Measurements from ENCODE around the gene CERS5.
A peak's percentile ranks its signal among the peaks of the same experiment; 100 is the strongest.

The CERS5 gene

GRCh38 chr12:50167049-50167828, at the start of gene CERS5:
Gene CERS5, minus strand, starts transcription at chr12:50167369. Its CDS starts 72 bp downstream, at chr12:50167297.
- TF ChIP-seq GATA1 (IDR thresholded peaks at IDR 0.05; ENCODE audit: low read depth, low read length) (no peak), POLR2A (IDR thresholded peaks at IDR 0.05; ENCODE audit: low read length) (peak; percentile 66)
- peak; percentile 98 for DNase-seq

GRCh38 chr12:50215033-50215432, 47.9 kb upstream of the CERS5 start:
- no peak for TF ChIP-seq GATA1 (IDR thresholded peaks at IDR 0.05; ENCODE audit: low read depth, low read length)
- no peak for DNase-seq

GRCh38 chr12:50214018-50214417, 46.8 kb upstream of the CERS5 start:
- DNase-seq: no peak
- TF ChIP-seq POLR2A (IDR thresholded peaks at IDR 0.05; ENCODE audit: low read length) (no peak), GATA1 (IDR thresholded peaks at IDR 0.05; ENCODE audit: low read depth, low read length) (no peak)

- no peak for DNase-seq
- TF ChIP-seq GATA1 (IDR thresholded peaks at IDR 0.05; ENCODE audit: low read depth, low read length): no peak
- TF ChIP-seq POLR2A (IDR thresholded peaks at IDR 0.05; ENCODE audit: low read length): no peak
These were observed 46.3 kb upstream of the CERS5 start for GRCh38 chr12:50213439-50213838.

GRCh38 chr12:50212071-50212467, 44.9 kb upstream of the CERS5 start:
- DNase-seq: no peak
- TF ChIP-seq POLR2A (IDR thresholded peaks at IDR 0.05; ENCODE audit: low read length): no peak
- no peak for TF ChIP-seq GATA1 (IDR thresholded peaks at IDR 0.05; ENCODE audit: low read depth, low read length)

- no peak for DNase-seq
- TF ChIP-seq POLR2A (IDR thresholded peaks at IDR 0.05; ENCODE audit: low read length): no peak
These were observed 44.4 kb upstream of the CERS5 start for GRCh38 chr12:50211392-50212070.

- TF ChIP-seq GATA1 (IDR thresholded peaks at IDR 0.05; ENCODE audit: low read depth, low read length): no peak
- DNase-seq: no peak
These were observed 40.3 kb upstream of the CERS5 start for GRCh38 chr12:50207424-50207823.

- TF ChIP-seq GATA1 (IDR thresholded peaks at IDR 0.05; ENCODE audit: low read depth, low read length) (no peak), POLR2A (IDR thresholded peaks at IDR 0.05; ENCODE audit: low read length) (no peak)
- no peak for DNase-seq
These were observed 38.5 kb upstream of the CERS5 start for GRCh38 chr12:50205648-50206047.

- DNase-seq: no peak
- TF ChIP-seq POLR2A (IDR thresholded peaks at IDR 0.05; ENCODE audit: low read length) (no peak), GATA1 (IDR thresholded peaks at IDR 0.05; ENCODE audit: low read depth, low read length) (no peak)
These were observed 36.5 kb upstream of the CERS5 start for GRCh38 chr12:50203691-50204090.

- DNase-seq: no peak
- TF ChIP-seq GATA1 (IDR thresholded peaks at IDR 0.05; ENCODE audit: low read depth, low read length) (no peak), POLR2A (IDR thresholded peaks at IDR 0.05; ENCODE audit: low read length) (no peak)
These were observed 34.9 kb upstream of the CERS5 start for GRCh38 chr12:50201987-50202521.

- DNase-seq: no peak
- no peak for TF ChIP-seq POLR2A (IDR thresholded peaks at IDR 0.05; ENCODE audit: low read length)
- no peak for TF ChIP-seq GATA1 (IDR thresholded peaks at IDR 0.05; ENCODE audit: low read depth, low read length)
These were observed 33.5 kb upstream of the CERS5 start for GRCh38 chr12:50200552-50201273.

GRCh38 chr12:50198829-50199228, 31.7 kb upstream of the CERS5 start:
- no peak for DNase-seq
- TF ChIP-seq POLR2A (IDR thresholded peaks at IDR 0.05; ENCODE audit: low read length) (no peak), GATA1 (IDR thresholded peaks at IDR 0.05; ENCODE audit: low read depth, low read length) (no peak)

GRCh38 chr12:50197297-50197727, 30.1 kb upstream of the CERS5 start:
- TF ChIP-seq GATA1 (IDR thresholded peaks at IDR 0.05; ENCODE audit: low read depth, low read length) (no peak), POLR2A (IDR thresholded peaks at IDR 0.05; ENCODE audit: low read length) (no peak)

GRCh38 chr12:50196537-50196936, 29.4 kb upstream of the CERS5 start:
- TF ChIP-seq GATA1 (IDR thresholded peaks at IDR 0.05; ENCODE audit: low read depth, low read length) (no peak), POLR2A (IDR thresholded peaks at IDR 0.05; ENCODE audit: low read length) (no peak)

More at GRCh38 chr12:50197297-50197727, 30.1 kb upstream of the CERS5 start:
- DNase-seq: no peak

More at GRCh38 chr12:50196537-50196936, 29.4 kb upstream of the CERS5 start:
- DNase-seq: no peak
